ENCODE data around the gene NCAPH2.
"Not testable (repeated sequence)": the region's sequence is repeated elsewhere in the genome, so short reads cannot be mapped to it uniquely, and the experiment has no call there.

NCAPH2 gene

GRCh38 chr22:50520184-50520583 lies 12.2 kb downstream of the NCAPH2 start:
- not testable (repeated sequence) for DNase-seq

GRCh38 chr22:50520826-50521453 lies 12.9 kb downstream of the NCAPH2 start:
- DNase-seq, result no peak

- no peak for DNase-seq
Observed at GRCh38 chr22:50521710-50522109, 13.7 kb downstream of the NCAPH2 start.

GRCh38 chr22:50522208-50522805 lies 14.3 kb downstream of the NCAPH2 start:
- DNase-seq, result no peak

- DNase-seq, result no peak
Observed at GRCh38 chr22:50522806-50523438, 14.9 kb downstream of the NCAPH2 start.

- no peak for DNase-seq
Observed at GRCh38 chr22:50523458-50523805, 15.4 kb downstream of the NCAPH2 start.

GRCh38 chr22:50523806-50524675 lies 16.0 kb downstream of the NCAPH2 start:
- DNase-seq, result no peak

GRCh38 chr22:50524676-50525103 lies 16.7 kb downstream of the NCAPH2 start:
- no peak for DNase-seq

GRCh38 chr22:50525104-50525857 lies 17.3 kb downstream of the NCAPH2 start, which contains the start of gene SCO2:
SCO2 (minus strand) TSS chr22:50525598; CDS start chr22:50524411, 1,187 bp downstream.
- DNase-seq, result peak; percentile 98

- DNase-seq, result no peak
Observed at GRCh38 chr22:50525858-50526107, 17.8 kb downstream of the NCAPH2 start.

- peak; percentile 81 for DNase-seq
Observed at GRCh38 chr22:50526108-50526833, 18.2 kb downstream of the NCAPH2 start.

- no peak for DNase-seq
Observed at GRCh38 chr22:50526834-50527801, 19.1 kb downstream of the NCAPH2 start.

- no peak for DNase-seq
Observed at GRCh38 chr22:50527921-50528681, 20.1 kb downstream of the NCAPH2 start.

- no peak for DNase-seq
Observed at GRCh38 chr22:50528682-50529415, 20.8 kb downstream of the NCAPH2 start.

GRCh38 chr22:50529416-50529896 lies 21.4 kb downstream of the NCAPH2 start:
- no peak for DNase-seq

GRCh38 chr22:50529897-50530579 lies 22.0 kb downstream of the NCAPH2 start, which contains the start of gene TYMP:
TYMP (minus strand) TSS chr22:50530012; CDS start chr22:50529709, 303 bp downstream.
- DNase-seq, result peak; percentile 61

- no peak for DNase-seq
Observed at GRCh38 chr22:50530580-50530876, 22.5 kb downstream of the NCAPH2 start.

- DNase-seq, result peak; percentile 74
Observed at GRCh38 chr22:50530877-50531545, 23.0 kb downstream of the NCAPH2 start.
